ENCODE results near the gene CEP112.
"Not testable (repeated sequence)": the region's sequence is repeated elsewhere in the genome, so short reads cannot be mapped to it uniquely, and the experiment has no call there.

Gene CEP112

DNA sequence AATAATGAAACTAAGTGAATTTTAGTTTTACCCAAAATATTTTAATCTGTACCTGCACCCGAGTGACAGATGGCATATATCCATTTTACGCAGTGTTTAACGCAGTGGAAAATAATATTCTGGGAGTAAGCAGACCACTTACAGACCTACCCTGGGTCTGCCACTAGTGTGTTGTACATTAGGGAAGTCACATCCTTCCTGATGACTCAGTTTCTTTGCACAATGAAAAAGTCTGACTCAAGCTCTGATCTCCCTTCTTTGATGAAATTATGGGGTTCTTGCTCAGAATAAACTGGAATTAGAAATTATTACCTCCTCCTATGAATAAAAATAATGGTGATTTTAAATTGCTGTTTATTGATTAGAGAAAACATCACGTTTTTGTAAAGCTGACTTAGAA is 507.3 kb downstream of the CEP112 start:
- DNase-seq (ENCODE audit: low read depth) = no peak

DNA sequence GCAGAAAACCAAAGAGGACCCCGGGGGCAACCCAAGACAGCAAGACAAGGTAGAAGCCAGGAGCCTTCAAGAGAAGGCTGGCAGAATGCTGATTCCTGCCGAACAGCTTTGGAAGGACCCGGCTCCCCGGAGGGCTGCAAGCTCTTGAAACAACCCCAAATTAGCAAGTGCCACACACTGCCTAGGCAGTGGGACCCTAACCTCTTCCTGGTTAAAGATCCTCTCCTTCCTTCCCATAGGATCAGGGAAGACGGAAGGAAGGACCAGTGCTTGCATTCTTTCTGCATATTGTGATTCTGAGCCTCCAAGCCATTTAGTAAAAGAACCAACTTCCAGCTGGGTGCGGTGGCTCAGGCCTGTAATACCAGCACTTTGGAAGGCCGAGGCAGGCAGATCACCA is 508.5 kb downstream of the CEP112 start:
- DNase-seq (ENCODE audit: low read depth) = no peak

DNA sequence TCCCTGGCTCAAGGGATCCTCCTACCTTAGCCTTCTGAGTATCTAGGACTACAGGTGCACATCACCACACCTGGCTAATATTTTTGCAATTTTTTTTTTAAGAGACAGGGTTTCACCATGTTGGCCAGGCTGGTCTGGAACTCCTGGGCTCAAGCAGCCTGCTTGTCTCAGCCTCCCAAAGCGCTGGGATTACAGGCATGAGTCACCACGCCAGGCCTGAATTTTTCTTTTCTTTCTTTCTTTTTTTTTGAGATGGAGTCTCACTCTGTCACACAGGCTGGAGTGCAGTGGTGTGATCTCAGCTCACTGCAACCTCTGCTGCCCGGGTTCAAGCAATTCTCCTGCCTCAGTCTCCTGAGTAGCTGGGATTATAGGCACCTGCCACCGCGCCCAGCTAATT is 510.2 kb downstream of the CEP112 start:
- not testable (repeated sequence) for DNase-seq (ENCODE audit: low read depth)

DNA sequence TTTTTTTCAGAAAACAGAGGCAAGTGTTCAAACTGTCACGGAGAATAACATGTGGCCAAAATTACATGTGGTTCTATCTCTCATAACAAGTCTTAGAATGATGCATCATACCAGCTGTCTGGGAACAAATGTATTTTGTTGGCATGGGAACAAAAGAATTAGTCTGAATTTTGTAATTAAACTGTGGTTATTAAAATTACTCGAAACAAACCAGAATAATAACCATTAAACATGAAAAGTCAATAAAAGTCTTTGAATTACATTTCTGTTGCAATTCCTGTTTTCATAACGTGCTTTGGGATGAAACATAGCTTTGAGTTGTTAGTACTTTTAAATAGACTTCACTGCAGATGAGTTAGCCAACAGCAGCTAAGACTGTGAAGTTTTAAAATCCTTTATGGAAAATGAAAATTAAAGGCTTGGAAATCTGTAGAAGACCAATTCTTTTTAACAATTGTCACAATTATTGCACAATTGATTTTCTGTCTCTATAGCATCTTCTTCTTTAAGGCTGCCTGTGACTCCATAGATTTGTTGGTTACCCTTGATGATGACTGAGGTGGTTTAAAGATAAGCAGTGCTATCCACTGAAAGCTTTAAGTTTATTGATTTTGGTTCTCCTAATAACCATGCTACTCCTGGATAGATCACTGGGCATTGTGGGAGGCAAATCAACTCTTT is 512.6 kb downstream of the CEP112 start:
- DNase-seq (ENCODE audit: low read depth) = peak; percentile 35

DNA sequence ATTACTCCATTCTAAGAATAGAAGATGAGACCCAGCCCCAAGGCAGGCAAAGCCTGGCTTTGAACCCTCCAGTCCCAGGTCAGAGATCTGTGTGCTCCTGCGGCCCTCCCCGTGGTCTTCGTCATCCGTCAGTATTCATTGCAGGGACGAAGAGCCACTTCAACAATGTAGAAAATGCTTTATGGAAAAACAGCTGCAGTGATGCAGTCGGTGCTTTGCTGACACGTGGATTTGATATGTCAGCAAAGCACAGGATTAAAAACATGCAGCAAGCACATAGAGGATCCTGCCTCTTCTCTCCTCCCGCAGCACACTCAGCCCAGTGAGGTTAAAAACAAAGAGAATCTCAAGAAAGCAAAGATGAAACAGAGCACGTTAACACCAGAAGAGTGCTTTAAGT is 513.4 kb downstream of the CEP112 start:
- no peak for DNase-seq (ENCODE audit: low read depth)

DNA sequence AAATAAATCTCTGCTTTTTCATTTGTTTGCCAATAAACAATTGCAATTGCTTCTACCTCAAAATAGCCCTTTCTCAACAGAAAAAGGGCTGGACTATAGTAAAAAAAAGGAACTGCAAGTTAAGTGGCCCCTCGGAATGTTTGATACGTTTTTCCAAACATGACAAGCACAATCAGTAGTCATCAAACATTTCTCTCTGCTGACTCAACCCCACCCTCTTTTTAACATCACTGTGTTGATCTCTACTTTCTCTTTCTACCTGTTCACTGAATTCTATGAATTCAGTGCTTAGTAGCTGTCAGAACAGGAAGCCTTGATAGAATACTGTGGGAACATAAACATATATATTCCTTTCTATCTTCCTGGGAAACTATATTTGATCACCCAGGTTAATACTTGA is 514.0 kb downstream of the CEP112 start:
- no peak for DNase-seq (ENCODE audit: low read depth)

DNA sequence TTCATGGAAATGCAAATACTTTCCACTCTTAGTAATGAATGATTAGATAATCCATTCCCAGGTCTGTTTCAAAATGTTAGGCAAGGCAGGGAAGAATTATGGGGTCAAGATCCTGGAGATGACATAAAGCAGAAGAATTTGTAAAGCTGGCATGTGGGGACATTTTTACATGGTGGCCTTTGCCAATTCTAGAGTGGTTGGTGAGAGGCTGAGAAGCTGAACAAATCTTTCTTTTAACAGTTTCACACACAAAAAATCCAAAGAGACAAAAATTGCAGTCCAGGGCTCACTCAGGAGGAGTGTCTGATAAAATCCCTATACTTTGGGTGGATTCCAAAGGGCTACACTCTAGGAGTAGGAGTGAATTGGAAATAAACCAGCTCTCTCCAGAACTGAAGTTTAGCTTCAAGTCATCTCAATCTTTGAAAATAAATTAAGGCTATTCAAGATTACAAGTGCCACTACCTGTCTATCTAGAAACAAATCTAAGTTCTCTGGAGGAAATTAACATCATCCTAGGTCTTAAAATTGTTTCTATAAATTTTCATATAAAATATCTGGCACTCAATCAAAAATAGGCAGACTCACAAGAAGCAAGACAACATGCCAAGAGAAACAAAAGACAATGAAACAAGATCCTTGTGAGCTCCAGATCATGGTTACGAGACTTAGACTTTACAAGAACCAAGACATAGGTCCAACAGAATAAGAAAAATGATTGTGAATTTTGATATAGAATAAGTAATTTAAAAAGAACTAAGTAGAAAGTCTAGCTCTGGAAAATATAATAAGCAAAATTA is 517.5 kb downstream of the CEP112 start:
- no peak for DNase-seq (ENCODE audit: low read depth)

DNA sequence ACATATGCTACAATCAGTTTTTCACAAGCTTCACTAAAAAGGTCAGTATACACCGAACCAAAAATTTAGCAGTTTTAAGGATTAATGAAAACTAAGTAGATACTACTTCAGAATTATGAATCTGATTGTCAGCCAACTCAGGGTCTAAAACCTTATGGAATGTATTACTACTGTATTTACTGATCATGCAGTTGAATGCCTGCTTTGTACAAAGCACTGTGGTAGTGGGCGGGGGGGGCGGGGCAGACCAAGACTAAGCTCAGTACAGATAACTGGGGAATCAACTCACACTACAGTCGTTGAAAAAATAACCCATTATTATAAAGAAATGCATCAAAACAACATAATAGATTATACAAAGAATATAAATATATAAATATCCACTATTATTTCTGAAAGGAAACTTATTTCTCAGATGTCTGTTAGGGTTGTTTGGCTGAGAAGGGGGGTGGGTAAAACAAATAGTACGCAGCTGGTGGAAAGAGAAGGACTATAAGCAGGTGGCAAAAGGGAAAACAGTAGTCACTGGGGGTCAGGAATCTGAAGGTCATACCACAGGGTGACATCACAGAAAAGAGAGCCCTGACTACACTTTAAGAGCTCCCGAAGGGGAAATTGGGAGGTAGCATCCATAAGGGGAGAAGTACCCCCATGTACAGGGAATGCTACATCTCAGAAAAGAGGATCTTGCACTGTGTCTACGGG is 521.1 kb downstream of the CEP112 start:
- DNase-seq (ENCODE audit: low read depth) = no peak

DNA sequence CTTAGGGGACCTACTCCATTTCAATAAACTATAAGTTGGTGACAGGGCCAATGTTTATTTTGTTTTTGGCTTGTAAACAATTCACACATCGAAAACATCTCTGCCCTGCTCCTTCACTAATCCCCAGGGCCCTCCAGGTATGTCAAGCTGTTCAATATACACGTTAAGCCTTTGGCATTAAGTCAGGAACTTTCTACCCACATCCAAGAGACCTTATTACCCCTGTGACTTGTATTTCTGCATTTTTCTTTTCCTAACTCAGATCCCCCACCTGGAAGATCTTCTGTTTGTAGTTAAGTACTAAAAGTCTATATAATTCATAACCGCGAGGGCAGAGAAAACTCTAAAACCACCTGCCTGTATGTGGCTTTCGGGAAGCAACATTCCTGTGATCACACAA is 523.7 kb downstream of the CEP112 start:
- DNase-seq (ENCODE audit: low read depth) = no peak

DNA sequence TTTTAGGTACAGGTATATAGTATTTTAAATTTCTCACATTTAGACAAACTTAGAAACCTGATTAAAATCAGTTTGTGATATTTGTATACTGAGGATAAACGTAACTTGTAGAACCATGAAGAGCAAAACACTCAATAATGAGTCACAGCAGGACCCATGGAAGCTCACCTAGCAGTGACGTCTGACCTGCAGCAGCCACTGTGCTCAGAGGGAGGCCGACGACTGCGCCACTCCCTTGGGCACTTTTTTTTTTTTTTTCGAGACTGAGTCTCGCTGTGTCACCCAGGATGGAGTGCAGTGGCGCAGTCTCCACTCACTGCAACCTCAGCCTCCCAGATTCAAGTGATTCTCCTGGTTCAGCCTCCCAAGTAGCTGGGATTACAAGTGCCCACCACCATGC is 524.3 kb downstream of the CEP112 start:
- no peak for DNase-seq (ENCODE audit: low read depth)

DNA sequence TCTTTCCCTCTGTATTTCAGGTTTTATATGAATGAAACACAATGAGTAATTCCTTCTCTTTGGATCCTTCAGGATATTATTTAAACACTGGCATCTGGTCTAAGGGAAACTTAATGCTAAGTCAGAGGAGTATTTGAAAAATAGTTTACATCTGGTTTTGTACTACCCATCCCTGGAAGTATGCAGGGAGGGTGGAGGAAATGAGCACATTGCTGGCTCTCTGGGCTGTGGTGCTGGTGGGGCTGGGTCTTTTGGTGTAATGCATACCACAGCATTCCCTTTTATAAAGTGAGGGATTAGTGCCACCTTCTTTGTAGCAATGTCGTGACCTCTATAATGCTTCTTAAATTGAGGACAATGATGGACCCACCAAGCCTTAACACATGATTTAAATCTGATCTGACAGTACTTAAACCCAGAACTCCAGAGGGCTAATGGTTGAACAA is 525.0 kb downstream of the CEP112 start:
- DNase-seq (ENCODE audit: low read depth) = no peak

DNA sequence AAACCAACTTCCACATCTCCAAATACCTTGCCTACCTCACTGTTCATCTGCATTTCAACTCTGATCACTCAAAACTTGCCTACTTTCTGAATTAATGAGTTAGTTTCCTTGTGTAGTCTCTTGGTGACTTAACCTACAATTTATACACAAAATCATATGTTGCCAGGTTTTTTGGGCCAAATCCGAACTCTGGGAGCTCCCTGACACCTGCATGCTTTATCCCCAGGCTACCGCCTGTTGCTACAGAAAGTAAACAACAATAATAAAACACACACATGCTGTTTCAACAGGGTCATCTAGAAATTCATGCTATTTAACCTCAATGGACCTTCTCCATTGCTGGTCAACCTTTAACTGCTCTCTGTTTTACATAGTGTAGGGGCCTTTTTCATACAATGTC is 526.0 kb downstream of the CEP112 start:
- no peak for DNase-seq (ENCODE audit: low read depth)

DNA sequence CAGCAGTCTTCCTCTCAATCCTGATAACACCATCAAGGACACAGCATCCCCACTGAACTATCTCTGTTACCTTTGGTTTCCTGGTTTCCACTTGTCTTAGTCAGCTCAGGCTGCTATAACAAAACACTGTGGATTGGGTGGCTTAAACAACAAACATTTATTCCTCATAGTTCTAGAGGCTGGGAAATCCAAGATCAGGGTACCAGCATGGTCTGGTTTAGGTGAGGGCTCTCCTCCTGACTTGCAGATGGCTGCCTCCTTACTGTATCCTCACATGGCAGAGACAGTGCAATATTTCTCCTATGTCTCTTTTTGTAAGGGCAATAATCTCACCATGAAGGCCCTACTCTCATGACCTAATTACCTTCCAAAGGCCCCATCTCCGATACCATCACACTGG is 527.2 kb downstream of the CEP112 start:
- DNase-seq (ENCODE audit: low read depth) = no peak

DNA sequence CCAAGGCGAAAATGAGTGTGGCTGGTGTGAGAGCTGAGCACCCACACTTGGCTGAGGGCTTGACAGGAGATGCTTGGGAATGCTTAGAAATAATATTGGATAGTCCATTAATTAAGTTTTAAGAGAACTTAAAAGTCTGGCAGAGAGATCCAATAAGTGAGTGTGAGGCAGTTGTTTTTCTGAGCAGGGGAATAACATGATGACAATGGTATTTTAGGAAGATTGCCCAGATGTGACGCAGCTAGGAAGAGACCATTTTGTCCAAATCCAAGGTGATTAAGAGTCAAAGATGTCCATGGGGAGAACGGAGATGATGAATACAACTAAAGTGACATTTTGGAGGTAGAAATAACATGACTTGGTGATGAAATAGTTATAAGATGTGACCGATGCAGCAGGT is 527.7 kb downstream of the CEP112 start:
- DNase-seq (ENCODE audit: low read depth) = no peak

DNA sequence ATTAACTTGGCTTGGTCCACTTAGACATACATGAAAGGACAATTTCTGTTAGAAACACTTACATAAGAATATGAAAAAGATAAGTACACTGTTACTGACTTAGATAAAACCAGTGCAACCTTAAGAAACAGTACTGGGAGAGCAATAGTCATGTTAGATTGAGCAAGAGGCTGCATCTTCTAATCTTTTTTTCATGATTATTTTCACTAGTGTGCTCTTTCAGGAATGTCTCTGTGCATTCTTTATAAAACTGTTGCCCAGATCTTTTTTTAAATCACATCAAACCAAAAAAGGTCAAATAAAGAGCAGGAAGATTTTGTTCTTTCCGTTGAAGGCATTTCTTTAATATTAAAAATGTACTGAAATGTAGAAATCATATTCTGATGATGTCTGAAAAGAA is 529.7 kb downstream of the CEP112 start:
- peak; percentile 30 for DNase-seq (ENCODE audit: low read depth)

DNA sequence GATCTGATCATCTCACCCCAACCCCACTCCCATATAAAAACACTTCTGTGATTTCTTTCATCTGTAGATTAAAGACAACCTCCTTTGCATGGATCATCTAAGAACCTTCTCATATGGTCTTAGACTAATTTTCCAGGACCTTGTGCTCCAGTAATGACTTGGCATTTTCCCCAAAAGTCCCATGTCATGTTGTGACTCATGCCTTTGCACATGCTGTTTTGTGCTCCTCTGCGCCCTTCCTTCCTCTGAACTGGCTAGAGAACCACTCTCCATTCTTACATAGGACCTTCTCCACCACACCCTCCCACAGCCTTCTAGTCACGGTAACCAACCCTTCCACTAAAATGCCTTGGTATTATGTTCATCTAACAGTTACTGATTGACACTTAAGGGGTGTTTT is 531.0 kb downstream of the CEP112 start:
- peak; percentile 82 for DNase-seq (ENCODE audit: low read depth)

DNA sequence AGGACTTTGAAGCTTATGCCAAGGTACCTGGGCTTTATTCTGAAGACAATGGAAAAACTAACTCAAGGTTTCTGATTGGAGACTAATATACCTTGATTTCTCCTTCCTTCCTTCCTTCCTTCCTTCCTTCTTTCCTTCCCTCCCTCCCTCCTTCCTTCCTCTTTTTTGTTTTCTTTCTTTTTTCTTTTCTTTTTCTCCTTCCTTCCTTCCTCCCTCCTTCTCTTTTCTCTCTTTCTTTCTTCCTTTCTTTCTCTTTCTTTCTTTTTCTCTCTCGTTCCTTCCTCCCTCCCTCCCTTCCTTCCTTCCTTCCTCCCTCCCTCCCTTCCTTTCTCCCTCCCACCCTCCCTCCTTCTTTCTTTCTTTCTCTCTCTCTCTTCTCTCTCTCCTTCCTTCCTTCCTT is 531.9 kb downstream of the CEP112 start:
- no peak for DNase-seq (ENCODE audit: low read depth)

DNA sequence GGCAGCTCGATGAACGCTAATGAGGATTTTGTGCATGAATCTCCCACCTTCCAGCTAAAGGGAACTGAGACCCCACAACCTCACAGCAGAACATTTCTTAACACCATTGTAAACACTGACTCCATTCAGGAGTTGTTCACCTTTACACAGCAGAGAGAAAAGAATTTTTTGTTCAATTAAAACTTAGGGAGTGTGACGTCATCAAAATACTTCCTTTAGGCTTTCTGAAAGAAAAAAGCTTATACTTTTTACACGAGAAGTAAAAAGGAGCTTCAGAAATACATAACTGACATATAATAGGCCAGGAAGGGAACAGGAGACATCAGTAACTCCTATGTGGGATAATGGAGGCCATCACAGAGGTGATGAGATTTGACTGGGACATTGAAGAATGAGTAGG is 532.4 kb downstream of the CEP112 start:
- no peak for DNase-seq (ENCODE audit: low read depth)

DNA sequence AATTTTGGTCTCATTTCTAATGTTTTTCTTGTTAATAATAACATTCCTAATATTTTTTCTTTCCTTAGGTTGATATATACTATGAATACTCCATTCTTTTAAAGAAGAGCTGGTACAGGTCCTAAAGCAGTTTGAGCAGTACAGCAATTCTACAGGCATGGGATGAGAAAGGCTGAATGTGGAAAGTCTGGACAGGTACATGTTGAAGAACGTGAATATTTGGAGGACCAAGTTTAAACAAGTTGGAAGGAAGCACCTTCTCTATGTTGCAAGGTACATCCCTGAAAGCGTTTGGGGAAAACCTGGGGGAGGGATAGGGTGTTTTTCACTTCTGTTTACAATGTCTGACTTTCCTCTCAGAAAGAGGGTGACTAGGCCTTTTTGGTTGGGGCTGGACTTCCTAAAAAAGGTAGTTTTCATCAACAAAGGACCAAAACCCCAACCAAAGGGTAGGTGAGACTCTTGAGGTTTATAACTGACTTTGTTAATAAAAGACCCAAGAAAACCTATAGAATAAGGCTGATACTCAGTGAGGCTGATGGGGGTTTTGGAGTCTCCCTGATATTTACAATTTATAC is 534.6 kb downstream of the CEP112 start:
- no peak for DNase-seq (ENCODE audit: low read depth)

DNA sequence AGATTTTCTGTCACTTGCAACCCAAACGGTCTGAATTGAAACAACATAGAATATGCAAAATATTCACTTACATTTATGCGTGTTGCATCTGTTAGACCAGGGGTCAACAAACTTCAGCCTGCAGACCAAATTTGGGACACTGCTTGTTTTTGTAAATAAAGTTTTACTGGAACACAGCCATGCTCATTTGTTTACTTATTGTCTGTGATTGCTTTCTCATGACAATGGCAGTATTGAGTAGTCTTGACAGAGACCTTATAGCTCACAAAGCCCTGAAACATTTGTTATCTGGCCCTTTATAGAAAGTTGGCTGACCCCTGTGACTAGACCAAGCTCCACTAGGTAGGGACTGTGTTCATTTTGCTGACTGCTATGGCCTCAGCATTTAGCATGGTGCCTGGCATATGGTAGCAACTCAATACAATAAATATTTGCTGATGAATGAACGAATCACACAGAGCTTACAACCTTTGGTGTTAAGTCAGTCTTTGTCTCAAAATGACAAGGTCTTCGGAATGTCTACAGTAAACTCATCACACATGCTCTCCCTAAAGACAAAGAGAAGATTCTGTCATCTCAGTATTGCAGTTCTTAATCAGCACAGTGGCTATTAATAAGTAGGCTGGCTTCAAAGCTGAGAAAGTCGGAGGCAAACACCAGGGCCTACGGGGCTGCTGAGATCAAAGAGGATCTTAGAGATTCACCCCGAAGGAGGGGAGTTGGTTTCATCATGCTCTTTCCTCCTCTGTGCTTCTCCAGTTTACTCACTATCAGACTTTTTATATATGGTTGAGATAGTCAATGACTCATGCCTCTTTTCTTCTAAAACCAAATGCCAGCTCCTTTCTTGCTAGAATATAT is 535.3 kb downstream of the CEP112 start:
- no peak for DNase-seq (ENCODE audit: low read depth)

DNA sequence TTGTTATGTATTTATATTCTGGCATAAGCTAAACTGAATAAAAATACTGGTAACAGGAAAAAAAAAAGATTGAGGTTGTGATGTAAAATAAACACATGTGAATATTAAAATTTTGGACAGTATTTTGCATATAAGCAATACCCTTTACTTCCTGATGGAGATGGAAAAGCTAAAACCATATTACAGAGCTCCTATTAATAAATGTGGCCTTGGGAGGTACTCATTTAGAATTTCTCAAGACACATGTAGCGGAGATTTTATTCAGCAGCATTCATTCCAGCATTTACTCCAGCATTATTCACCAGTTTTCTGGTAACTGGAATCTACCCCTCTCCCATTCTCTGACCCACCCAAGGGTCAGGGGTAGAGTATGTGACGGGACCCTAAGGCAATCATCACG is 536.2 kb downstream of the CEP112 start:
- no peak for DNase-seq (ENCODE audit: low read depth)

DNA sequence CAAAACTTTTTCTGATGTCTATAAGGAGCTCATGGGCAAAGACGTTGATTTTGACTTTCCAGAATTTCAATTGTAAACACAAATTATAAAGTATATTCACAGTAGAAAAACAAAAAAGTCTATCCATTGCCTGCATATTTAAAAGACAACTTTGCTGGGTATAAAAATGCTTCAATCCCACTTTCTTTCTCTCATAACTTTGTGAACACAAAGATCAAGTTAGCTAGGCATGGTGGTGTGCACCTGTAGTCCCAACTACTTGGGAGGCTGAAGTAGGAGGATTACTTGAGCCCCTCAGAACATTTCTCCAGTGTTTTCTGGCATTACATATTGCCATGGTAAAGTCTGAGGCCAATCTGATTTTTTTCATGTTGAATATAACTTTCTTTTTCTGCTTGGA is 547.4 kb downstream of the CEP112 start:
- no peak for DNase-seq (ENCODE audit: low read depth)

Data from GM04504 (cell line).